NCI-H69 (cell line): ENCODE results near the gene ZNF274.
"Not testable (repeated sequence)": the region's sequence is repeated elsewhere in the genome, so short reads cannot be mapped to it uniquely, and the experiment has no call there.

Experiments used
- DNase-seq: peaks from one replicate; lab custom pipeline; 2025; lab: John Stamatoyannopoulos, UW

Gene ZNF274

GRCh38 chr19:58212336-58213074 is 29.6 kb downstream of the ZNF274 start:
- DNase-seq: no peak

DNA sequence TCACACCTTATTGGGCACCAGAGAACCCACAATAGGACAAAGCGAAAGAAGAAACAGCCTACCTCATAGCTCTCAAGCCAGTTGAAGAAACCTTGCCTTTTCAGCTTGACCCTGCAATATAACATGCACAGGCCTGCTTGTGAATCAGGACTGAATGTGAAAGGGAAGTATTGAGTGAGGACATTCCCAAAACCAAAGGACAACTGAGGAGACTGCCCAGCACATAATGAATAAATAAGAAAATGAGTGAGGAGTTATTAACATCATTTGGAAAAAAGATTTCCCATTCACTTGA is 30.2 kb downstream of the ZNF274 start:
- no peak for DNase-seq

GRCh38 chr19:58217069-58217481 is 34.2 kb downstream of the ZNF274 start:
- no peak for DNase-seq

- DNase-seq: no peak
These were observed 34.9 kb downstream of the ZNF274 start for GRCh38 chr19:58217607-58218391.

- peak; percentile 66 for DNase-seq
These were observed 36.0 kb downstream of the ZNF274 start for GRCh38 chr19:58218899-58219298.

DNA sequence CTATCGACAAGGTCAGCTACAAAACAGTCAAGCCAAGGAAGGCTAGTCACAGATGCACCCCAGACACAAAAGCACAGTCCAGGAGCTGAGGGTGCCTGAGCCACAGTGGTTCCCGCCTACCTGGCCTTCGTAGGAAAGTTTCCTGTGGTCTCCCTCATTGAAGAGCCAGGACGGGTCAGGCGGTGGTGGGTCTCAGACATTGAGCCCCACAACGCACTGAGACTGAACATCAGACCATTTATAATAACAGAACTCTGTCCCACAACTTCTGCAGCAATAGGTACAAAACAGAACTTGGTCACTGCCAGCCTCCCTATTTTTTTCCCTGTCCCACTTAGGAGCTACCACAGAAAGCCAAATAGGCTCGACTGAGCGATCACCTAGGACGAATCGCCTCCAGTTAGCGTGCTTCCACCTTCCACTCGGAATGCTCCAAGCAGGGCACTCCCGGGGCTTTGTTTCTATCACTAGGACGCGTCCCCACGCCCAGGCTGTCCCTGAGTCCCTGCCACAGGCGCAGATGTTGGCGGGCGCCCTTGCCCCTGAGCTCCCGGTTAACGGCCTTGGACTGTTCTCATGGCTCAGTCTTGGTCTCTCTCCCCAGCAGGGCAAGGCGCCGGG is 45.2 kb downstream of the ZNF274 start:
- DNase-seq: peak; percentile 62

DNA sequence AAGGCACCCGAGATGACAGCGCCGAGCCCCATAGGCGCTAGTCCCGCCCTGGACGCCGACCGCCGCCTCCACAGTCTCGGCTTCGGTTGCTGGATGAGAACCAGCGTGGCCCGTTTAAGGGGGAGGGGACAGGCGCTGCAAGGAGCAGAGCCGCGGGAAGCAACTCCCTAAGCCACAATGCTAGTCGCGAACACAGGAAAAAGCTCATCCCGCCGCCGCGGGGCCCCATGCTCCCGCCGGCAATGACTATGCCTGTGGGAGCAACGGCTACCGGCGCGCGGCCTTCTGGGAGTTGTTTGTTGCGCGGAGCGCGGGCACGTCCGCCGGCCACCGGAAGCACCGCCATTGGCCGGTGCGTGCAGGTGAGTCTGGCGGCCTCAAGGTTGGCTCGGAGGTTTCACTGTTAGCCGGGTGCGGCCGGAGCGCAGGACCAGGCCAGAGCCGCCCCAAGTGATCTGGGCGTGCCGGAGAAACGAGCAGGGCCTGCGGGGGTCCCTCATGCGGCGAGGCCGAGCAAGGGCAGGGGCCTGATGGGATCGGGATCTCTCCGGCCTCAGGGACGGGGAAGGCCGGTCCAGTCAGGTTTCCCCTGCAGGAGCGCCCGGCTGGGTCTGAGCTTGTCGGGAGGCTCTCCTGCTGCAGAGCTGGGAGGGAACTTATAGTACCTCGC is 45.9 kb downstream of the ZNF274 start, which contains the start of gene ZNF544:
Gene ZNF544, plus strand, starts transcription at position 330 of the 670 bp plus-strand sequence. CDS start 15,110 bp downstream, outside the sequence.
- DNase-seq: peak; percentile 84

GRCh38 chr19:58229255-58229639 is 46.4 kb downstream of the ZNF274 start:
- peak; percentile 50 for DNase-seq

- DNase-seq: no peak
These were observed 54.5 kb downstream of the ZNF274 start for GRCh38 chr19:58237324-58237723.

GRCh38 chr19:58243351-58243750 is 60.5 kb downstream of the ZNF274 start:
- DNase-seq: no peak

GRCh38 chr19:58248886-58249285 is 66.0 kb downstream of the ZNF274 start:
- no peak for DNase-seq

DNA sequence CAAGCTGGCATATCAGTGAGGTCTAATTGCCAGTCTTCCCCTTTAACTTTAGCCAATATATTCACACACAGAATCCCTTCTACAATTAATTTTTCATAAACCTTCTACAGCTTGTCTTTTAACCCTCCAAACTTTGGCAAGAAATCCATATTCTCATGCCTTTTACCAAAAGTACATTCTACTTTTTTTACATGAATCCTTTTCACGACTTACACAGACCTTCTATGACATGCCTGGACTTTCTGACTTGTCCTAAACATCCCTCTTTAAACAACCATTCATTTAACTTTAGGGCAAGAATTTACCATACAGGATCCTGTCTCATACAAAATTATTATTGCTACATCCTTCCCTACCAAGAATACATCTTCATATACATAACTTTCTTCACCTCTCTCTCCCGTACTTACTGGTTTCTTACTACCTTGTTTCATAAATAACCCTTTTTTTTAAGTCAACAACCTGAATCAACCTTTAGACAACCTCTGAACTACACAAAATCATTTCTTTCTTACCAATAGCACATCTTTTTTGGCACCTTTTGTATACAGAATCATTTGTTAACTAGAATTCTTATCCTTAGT is 69.3 kb downstream of the ZNF274 start:
- no peak for DNase-seq

GRCh38 chr19:58258259-58258658 is 75.4 kb downstream of the ZNF274 start:
- DNase-seq: not testable (repeated sequence)

DNA sequence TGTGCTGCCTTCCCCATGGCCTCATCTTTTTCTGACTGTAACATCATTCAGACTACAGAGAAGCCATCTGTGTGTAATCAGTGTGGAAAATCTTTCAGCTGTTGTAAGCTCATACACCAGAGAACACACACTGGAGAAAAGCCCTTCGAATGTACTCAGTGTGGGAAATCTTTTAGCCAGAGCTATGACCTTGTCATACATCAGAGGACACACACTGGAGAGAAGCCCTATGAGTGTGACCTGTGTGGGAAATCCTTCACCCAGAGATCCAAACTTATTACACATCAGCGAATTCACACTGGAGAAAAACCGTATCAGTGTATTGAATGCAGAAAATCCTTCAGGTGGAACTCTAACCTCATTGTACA is 78.7 kb downstream of the ZNF274 start:
- no peak for DNase-seq

DNA sequence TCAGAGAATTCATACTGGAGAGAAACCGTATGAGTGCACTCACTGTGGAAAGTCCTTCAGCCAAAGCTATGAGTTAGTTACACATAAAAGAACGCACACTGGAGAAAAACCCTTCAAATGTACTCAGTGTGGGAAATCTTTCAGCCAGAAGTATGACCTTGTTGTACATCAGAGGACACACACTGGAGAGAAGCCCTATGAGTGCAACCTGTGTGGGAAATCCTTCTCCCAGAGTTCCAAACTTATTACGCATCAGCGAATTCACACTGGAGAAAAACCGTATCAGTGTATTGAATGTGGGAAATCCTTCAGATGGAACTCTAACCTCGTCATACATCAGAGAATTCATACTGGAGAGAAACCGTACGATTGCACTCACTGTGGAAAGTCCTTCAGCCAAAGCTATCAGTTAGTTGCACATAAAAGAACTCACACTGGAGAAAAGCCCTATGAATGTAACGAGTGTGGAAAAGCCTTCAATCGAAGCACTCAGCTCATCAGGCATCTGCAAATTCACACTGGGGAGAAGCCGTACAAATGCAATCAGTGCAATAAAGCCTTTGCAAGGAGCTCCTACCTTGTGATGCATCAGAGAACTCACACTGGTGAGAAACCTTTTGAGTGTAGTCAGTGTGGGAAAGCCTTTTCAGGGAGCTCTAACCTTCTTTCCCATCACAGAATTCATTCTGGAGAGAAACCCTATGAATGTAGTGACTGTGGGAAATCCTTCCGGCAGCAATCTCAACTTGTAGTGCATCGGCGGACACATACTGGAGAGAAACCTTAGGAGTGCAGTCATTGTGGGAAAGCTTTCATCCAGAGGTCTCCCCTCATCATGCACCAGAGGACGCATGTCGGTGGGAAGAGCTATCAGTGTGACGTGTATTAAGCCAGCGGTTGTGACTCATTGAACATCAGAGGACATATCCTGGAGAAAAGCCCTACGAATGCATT is 79.4 kb downstream of the ZNF274 start:
- DNase-seq: no peak

- no peak for DNase-seq
These were observed 80.0 kb downstream of the ZNF274 start for GRCh38 chr19:58262922-58263296.
